Upper lobe of left lung (tissue), 6 donors: ENCODE results near the gene CARMIL1. TPM values are rescaled to one million over a fixed set of nuclear protein-coding genes. Genes with fewer than 3 reads are reported as not detected.
"Not testable (repeated sequence)": the region's sequence is repeated elsewhere in the genome, so short reads cannot be mapped to it uniquely, and the experiment has no call there.

Experiments
- ATAC-seq, 2 donors: fragments of 200-7000 bp; cut with Tn5 transposase; one replicate each; pipeline ENCODE4 v1.9.1; 2022; ENCODE audit warnings: mild to moderate bottlenecking in 2 of 2, moderate library complexity in 2 of 2; ENCODE audit not compliant: low FRiP score in 2 of 2
- DNase-seq, 2 donors: peaks; one replicate each; pipeline ENCODE4 v3.0.0-alpha.2; 2019 to 2020
- H3K27ac ChIP-seq, 4 donors: fragments of 200-600 bp; sonication (generic); one replicate each; pipeline ENCODE4 v1.5.1; 2016 to 2019
- H3K27me3 ChIP-seq, 4 donors: fragments of 200-600 bp; sonication (generic); one replicate each; pipeline ENCODE4 v1.5.1; 2017 to 2019
- H3K36me3 ChIP-seq, 4 donors: fragments of 200-600 bp; sonication (generic); one replicate each; pipeline ENCODE4 v1.5.1; 2016 to 2019
- H3K4me1 ChIP-seq, 4 donors: fragments of 200-600 bp; sonication (generic); one replicate each; pipeline ENCODE4 v1.5.1; 2018 to 2019
- H3K4me3 ChIP-seq, 4 donors: fragments of 200-600 bp; sonication (generic); one replicate each; pipeline ENCODE4 v1.5.1; 2017 to 2019; ENCODE audit warnings: mild to moderate bottlenecking in 2 of 4, moderate library complexity in 1 of 4
- H3K9me3 ChIP-seq, 4 donors: fragments of 200-600 bp; sonication (generic); one replicate each; pipeline ENCODE4 v1.5.1; 2018 to 2019
- CTCF ChIP-seq, 6 experiments: fragments of 450-650 bp in 4 of 6; fragments of 200-600 bp in 2 of 6; sonication (generic) in 2 of 6; IDR thresholded peaks; one replicate each; pipeline ENCODE4 v1.5.1; 2016 to 2019; ENCODE audit warnings: antibody characterized with exemption in 6 of 6
- EP300 ChIP-seq, 4 donors: sonication (generic); formaldehyde crosslinking; IDR thresholded peaks; one replicate each; pipeline ENCODE4 v1.5.1; 2017; ENCODE audit warnings: antibody characterized with exemption in 4 of 4, control low read depth in 2 of 4
- POLR2A ChIP-seq, 4 donors: fragments of 450-650 bp; IDR thresholded peaks; one replicate each; pipeline ENCODE4 v1.5.1; 2016 to 2017; ENCODE audit warnings: antibody characterized with exemption in 4 of 4, mild to moderate bottlenecking in 2 of 4
- POLR2AphosphoS5 ChIP-seq, 2 donors: sonication (generic); formaldehyde crosslinking; IDR thresholded peaks; one replicate each; pipeline ENCODE4 v1.5.1; 2017; ENCODE audit warnings: antibody characterized with exemption in 2 of 2
- WGBS, 2 donors: methylation state at CpG; one replicate each; pipeline ENCODE4 v1.1.5; 2017 to 2018; 5-methylcytosine and 5-hydroxymethylcytosine counted together
- total RNA-seq, 6 donors: library from RNA; depleted of rRNA in 4 of 6; stranded (reverse); fragments of >200 nt in 4 of 6; gene quantifications; one replicate each; pipeline versions ENCODE4 v1.1.0 to v1.2.1, GENCODE V29; 2016 to 2021
- donor health status: DM: no; HTN: no; CAD: no; lungs with moderate emphysema.
- donor health status: DM: no; HTN: yes; CAD: no; lungs with severe emphysema.

The CARMIL1 gene
- total RNA-seq, 6 donors from 2014 or later = 19.8 to 78.6 (median 44.9) TPM

- Histone ChIP-seq H3K4me1 (peaks cover 0 to 4% (median 0%) of the 10 kb centered on the region in 4 donors), H3K27me3 (no peaks in the 10 kb centered on the region), H3K36me3 (no peaks in the 10 kb centered on the region), H3K4me3 (no peak overlapping the region), H3K27ac (no peak overlapping the region), H3K9me3 (peaks cover 0 to 5% (median 0%) of the 10 kb centered on the region in 4 donors)
- DNase-seq = no peak
- WGBS, 2 donors = 67 to 86% methylated on average over 1 of the region's 1 CpG
- ATAC-seq = no peak
- no peak for TF ChIP-seq CTCF (IDR thresholded peaks at IDR 0.05)
- TF ChIP-seq EP300 (IDR thresholded peaks at IDR 0.05) = no peak
- no peak for TF ChIP-seq POLR2AphosphoS5 (IDR thresholded peaks at IDR 0.05)
- TF ChIP-seq POLR2A (IDR thresholded peaks at IDR 0.05) = no peak
Observed at GRCh38 chr6:25377664-25378063, 98.5 kb downstream of the CARMIL1 start.

GRCh38 chr6:25381077-25381476 is 101.9 kb downstream of the CARMIL1 start:
- H3K4me3 ChIP-seq = no peak overlapping the region
- no peak overlapping the region for H3K27ac ChIP-seq
- ATAC-seq (no peak), DNase-seq (no peak)
- H3K27me3 ChIP-seq = no peaks in the 10 kb centered on the region
- H3K4me1 ChIP-seq = peaks cover 0 to 4% (median 0%) of the 10 kb centered on the region in 4 donors
- WGBS, 2 donors = 86 to 88% methylated on average over 1 of the region's 1 CpG
- no peaks in the 10 kb centered on the region for H3K9me3 ChIP-seq
- H3K36me3 ChIP-seq = no peaks in the 10 kb centered on the region
- no peak for TF ChIP-seq CTCF (IDR thresholded peaks at IDR 0.05)
- no peak for TF ChIP-seq POLR2AphosphoS5 (IDR thresholded peaks at IDR 0.05)

- H3K4me1 ChIP-seq, DNase-seq, H3K9me3 ChIP-seq, H3K4me3 ChIP-seq, ATAC-seq, H3K27ac ChIP-seq, H3K36me3 ChIP-seq, H3K27me3 ChIP-seq: not testable (repeated sequence)
- WGBS, 2 donors = 88 to 90% methylated on average over 8 of the region's 8 CpGs
Observed at GRCh38 chr6:25382476-25382875, 103.3 kb downstream of the CARMIL1 start.

GRCh38 chr6:25384234-25384633 is 105.1 kb downstream of the CARMIL1 start:
- 90% methylated on average over 7 of the region's 7 CpGs for WGBS, 2 donors
- Histone ChIP-seq H3K27ac (no peak overlapping the region), H3K9me3 (no peaks in the 10 kb centered on the region), H3K27me3 (no peaks in the 10 kb centered on the region), H3K36me3 (no peaks in the 10 kb centered on the region), H3K4me1 (no peaks in the 10 kb centered on the region), H3K4me3 (no peak overlapping the region)
- TF ChIP-seq CTCF (IDR thresholded peaks at IDR 0.05) = no peak
- TF ChIP-seq POLR2A (IDR thresholded peaks at IDR 0.05) = no peak
- TF ChIP-seq EP300 (IDR thresholded peaks at IDR 0.05) = no peak
- no peak for TF ChIP-seq POLR2AphosphoS5 (IDR thresholded peaks at IDR 0.05)
- no peak for ATAC-seq
- DNase-seq = no peak

- Histone ChIP-seq H3K4me1 (peaks cover 0 to 4% (median 0%) of the 10 kb centered on the region in 4 donors), H3K4me3 (no peak overlapping the region), H3K27ac (no peak overlapping the region), H3K9me3 (no peaks in the 10 kb centered on the region), H3K27me3 (no peaks in the 10 kb centered on the region), H3K36me3 (no peaks in the 10 kb centered on the region)
- DNase-seq (no peak), ATAC-seq (peak in 1 of 2 donors; percentile 50)
- no peak for TF ChIP-seq EP300 (IDR thresholded peaks at IDR 0.05)
- TF ChIP-seq CTCF (IDR thresholded peaks at IDR 0.05) = no peak
- no peak for TF ChIP-seq POLR2A (IDR thresholded peaks at IDR 0.05)
- no peak for TF ChIP-seq POLR2AphosphoS5 (IDR thresholded peaks at IDR 0.05)
- WGBS, 2 donors = 72 to 80% methylated on average over 5 of the region's 5 CpGs
Observed at GRCh38 chr6:25384967-25385366, 105.8 kb downstream of the CARMIL1 start.
